ENCODE data around the gene S100A7. TPM values are rescaled to one million over a fixed set of nuclear protein-coding genes. Genes with fewer than 3 reads are reported as not detected.

The S100A7 gene
- not detected for total RNA-seq
- long read RNA-seq = 0 reads

GRCh38 chr1:153460551-153460950, at the start of gene S100A7:
TSS of gene S100A7 (minus strand) at chr1:153460651. CDS start at chr1:153459013, 1,638 bp downstream.
- no peak for DNase-seq
- ATAC-seq = no peak
- intact Hi-C loops (cut with micrococcal nuclease) = no loop called here

- DNase-seq (no peak), ATAC-seq (no peak)
- intact Hi-C loops (cut with micrococcal nuclease) = no loop called here
Measured at GRCh38 chr1:153509729-153510354, 49.4 kb upstream of the S100A7 start.

GRCh38 chr1:153509036-153509435, 48.6 kb upstream of the S100A7 start:
- no peak for DNase-seq
- no peak for ATAC-seq
- intact Hi-C loops (cut with micrococcal nuclease) = no loop called here

GRCh38 chr1:153507926-153508583, 47.6 kb upstream of the S100A7 start:
- intact Hi-C loops (cut with micrococcal nuclease) = no loop called here
- ATAC-seq (no peak), DNase-seq (no peak)

- intact Hi-C loops (cut with micrococcal nuclease) = no loop called here
- DNase-seq = peak; percentile 88
- ATAC-seq = peak; percentile 92
Measured at GRCh38 chr1:153506831-153507413, 46.5 kb upstream of the S100A7 start.

GRCh38 chr1:153506386-153506785, 45.9 kb upstream of the S100A7 start:
- intact Hi-C loops (cut with micrococcal nuclease) = no loop called here
- DNase-seq (no peak), ATAC-seq (peak; percentile 2)

- intact Hi-C loops (cut with micrococcal nuclease) = no loop called here
- DNase-seq (no peak), ATAC-seq (no peak)
Measured at GRCh38 chr1:153505576-153505975, 45.1 kb upstream of the S100A7 start.

GRCh38 chr1:153503766-153504165, 43.3 kb upstream of the S100A7 start:
- DNase-seq (no peak), ATAC-seq (no peak)

GRCh38 chr1:153498746-153499145, 38.3 kb upstream of the S100A7 start:
- DNase-seq (no peak), ATAC-seq (no peak)
- intact Hi-C loops (cut with micrococcal nuclease) = no loop called here

More at GRCh38 chr1:153503766-153504165, 43.3 kb upstream of the S100A7 start:
- intact Hi-C loops (cut with micrococcal nuclease) = no loop called here

GRCh38 chr1:153495536-153495935, 35.1 kb upstream of the S100A7 start:
- ATAC-seq (no peak), DNase-seq (no peak)
- intact Hi-C loops (cut with micrococcal nuclease) = loop anchor here (2.0 kb wide), 1 partner anchor 143 kb away; no protein-coding TSS in a partner anchor

GRCh38 chr1:153494976-153495535, 34.6 kb upstream of the S100A7 start:
- intact Hi-C loops (cut with micrococcal nuclease) = loop anchor here (2.0 kb wide), 1 partner anchor 142 kb away; no protein-coding TSS in a partner anchor
- ATAC-seq (peak; percentile 64), DNase-seq (peak; percentile 89)

- ATAC-seq (no peak), DNase-seq (no peak)
- intact Hi-C loops (cut with micrococcal nuclease) = no loop called here
Measured at GRCh38 chr1:153493343-153493960, 33.0 kb upstream of the S100A7 start.

- DNase-seq (peak; percentile 72), ATAC-seq (peak; percentile 74)
- intact Hi-C loops (cut with micrococcal nuclease) = no loop called here
Measured at GRCh38 chr1:153490272-153491051, 30.0 kb upstream of the S100A7 start.

GRCh38 chr1:153488731-153489130, 28.3 kb upstream of the S100A7 start:
- intact Hi-C loops (cut with micrococcal nuclease) = no loop called here

GRCh38 chr1:153487707-153488106, 27.3 kb upstream of the S100A7 start:
- intact Hi-C loops (cut with micrococcal nuclease) = no loop called here
- ATAC-seq (no peak), DNase-seq (no peak)

More at GRCh38 chr1:153488731-153489130, 28.3 kb upstream of the S100A7 start:
- DNase-seq = no peak
- ATAC-seq = peak; percentile 62

GRCh38 chr1:153485863-153486262, 25.4 kb upstream of the S100A7 start:
- intact Hi-C loops (cut with micrococcal nuclease) = no loop called here
- no peak for ATAC-seq
- no peak for DNase-seq

GRCh38 chr1:153483776-153484175, 23.3 kb upstream of the S100A7 start:
- no peak for ATAC-seq
- intact Hi-C loops (cut with micrococcal nuclease) = no loop called here
- no peak for DNase-seq

GRCh38 chr1:153481124-153481523, 20.7 kb upstream of the S100A7 start:
- ATAC-seq (no peak), DNase-seq (no peak)
- intact Hi-C loops (cut with micrococcal nuclease) = no loop called here
